Adrenal gland (tissue), 12 donors: ENCODE measurements around the gene HMCN2. TPM values are rescaled to one million over a fixed set of nuclear protein-coding genes. Genes with fewer than 3 reads are reported as not detected.

ENCODE experiments used
- DNase-seq, 7 donors: peaks; one replicate each; pipeline ENCODE4 v3.0.0-alpha.2; 2019 to 2020
- H3K27ac ChIP-seq, 5 donors: fragments of 200-600 bp; sonication (generic) in 4 of 5; 1 replicate in 3 of 5; 2 replicates in 2 of 5; pipeline versions ENCODE4 v1.5.1 to v1.8.0; 2016 to 2020; ENCODE audit warnings: mild to moderate bottlenecking in 1 of 5
- H3K27me3 ChIP-seq: fragments of 200-600 bp; 2 replicates; pipeline ENCODE4 v1.8.0; 2021
- H3K36me3 ChIP-seq, 2 donors: fragments of 200-600 bp; replicated peaks in 1 of 2; 1 replicate in 1 of 2; 2 replicates in 1 of 2; pipeline versions ENCODE4 v1.5.1 to v1.8.0; 2018 to 2022
- H3K4me1 ChIP-seq, 2 donors: fragments of 200-600 bp; replicated peaks in 1 of 2; 1 replicate in 1 of 2; 2 replicates in 1 of 2; pipeline versions ENCODE4 v1.5.1 to v1.8.0; 2018 to 2021
- H3K4me3 ChIP-seq, 4 donors: fragments of 200-600 bp; sonication (generic) in 3 of 4; one replicate each; pipeline ENCODE4 v1.5.1; 2016 to 2018
- H3K9me3 ChIP-seq, 3 donors: fragments of 200-600 bp; sonication (generic) in 1 of 3; replicated peaks in 1 of 3; 1 replicate in 2 of 3; 2 replicates in 1 of 3; pipeline versions ENCODE4 v1.5.1 to v1.8.0; 2016 to 2021
- POLR2A ChIP-seq, 2 donors: fragments of 450-650 bp; IDR thresholded peaks; one replicate each; pipeline ENCODE4 v1.6.1; 2017; ENCODE audit warnings: antibody characterized with exemption in 2 of 2, mild to moderate bottlenecking in 2 of 2, moderate library complexity in 1 of 2
- WGBS, 4 donors: extraction: QIAGEN DNeasy Blood & Tissue Kit in 2 of 4; methylation state at CpG; one replicate each; pipeline versions ENCODE4 v1.1.5 to v1.1.7; 2013 to 2017; 5-methylcytosine and 5-hydroxymethylcytosine counted together
- intact Hi-C, 2 donors: fragments of 100-400 bp; cut with DNase I; formaldehyde crosslinking; loops; one replicate each; pipeline versions ENCODE4 v1.14.1 to v1.15.0; 2022 to 2023
- polyA plus RNA-seq, 3 donors: library from polyadenylated mRNA; stranded (reverse); fragments of 200-250 nt in 2 of 3; fragments of 350-450 nt in 1 of 3; fragmentation: Illumina TruSeq in 1 of 3; extraction: RNeasy Lipid Tissue Mini Kit (QIAGEN cat#74804) in 1 of 3; gene quantifications; one replicate each; pipeline ENCODE4 v1.2.3, GENCODE V29; 2013 to 2014
- total RNA-seq, 9 donors: library from RNA; depleted of rRNA in 4 of 9; stranded (reverse); fragments of >200 nt in 4 of 9; fragments of 120-200 nt in 1 of 9; fragmentation: NEBNext Ultra II Directional in 1 of 9; extraction: Animal tissue kit (Norgen Biotek cat#: 25700) in 1 of 9; gene quantifications; one replicate each; pipeline versions ENCODE4 v1.1.0 to v1.2.4, GENCODE V29; 2013 to 2023
- TF ChIP-seq, protein P1 (sequence below), 6 experiments: fragments of 450-650 bp in 4 of 6; fragments of 200-600 bp in 2 of 6; sonication (generic) in 1 of 6; IDR thresholded peaks; 1 replicate in 5 of 6; 2 replicates in 1 of 6; pipeline versions ENCODE4 v1.5.1 to v1.8.0; 2016 to 2021; ENCODE audit warnings: antibody characterized with exemption in 6 of 6, mild to moderate bottlenecking in 2 of 6, moderate library complexity in 1 of 6
- donor health status: healthy with polysubstance abuse.
- donor health status: Bipolar disorder and iron deficiency.
- donor health status: DM: yes; HTN: yes; CAD: no.
- donor health status: DM: no; HTN: no; CAD: no.
- donor health status: DM: no; HTN: no; CAD: no.
- donor health status: DM: yes; HTN: yes; CAD: no.

Gene HMCN2
- total and polyA plus RNA-seq, 12 donors: 0.05 to 25.8 (median 0.42) TPM; not detected in 1

DNA sequence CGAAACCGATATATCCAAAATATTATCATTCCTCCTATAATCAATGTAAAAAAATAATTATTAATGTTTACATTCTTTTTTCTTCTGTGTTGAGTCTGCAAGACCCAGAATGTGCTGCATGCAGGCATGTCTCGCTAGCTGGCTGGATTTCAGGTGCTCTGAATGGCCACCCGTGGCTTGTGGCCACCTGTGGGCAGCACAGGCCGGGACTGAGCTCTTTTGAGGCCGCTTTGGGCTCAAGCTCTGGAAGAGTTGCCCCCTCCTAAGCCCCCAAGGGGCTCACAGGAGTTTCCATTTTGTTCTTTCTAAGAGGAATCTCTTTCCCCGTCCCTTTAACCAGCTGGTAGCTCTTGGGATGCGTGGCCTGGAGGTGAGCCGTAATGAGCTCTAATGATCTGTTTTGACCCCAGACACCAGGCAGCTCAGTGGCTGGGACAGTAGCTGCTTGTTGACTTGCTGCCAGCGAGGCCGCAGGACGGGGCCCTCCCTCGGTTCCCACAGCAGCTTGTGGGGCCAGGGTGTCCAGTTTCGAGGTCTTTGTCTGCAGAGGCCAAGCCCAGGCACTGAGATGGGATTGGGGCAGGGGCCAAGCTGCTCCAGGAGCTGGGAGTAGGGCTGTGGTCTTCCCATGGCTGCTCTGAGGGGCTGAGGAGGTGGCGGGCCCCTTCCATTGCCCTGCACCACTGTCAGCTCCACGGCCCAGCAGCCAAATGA, 200.0 kb downstream of the HMCN2 start:
- WGBS, 4 donors: 85 to 93% (median 85%) methylated on average over 10 to 16 of the region's 16 CpGs
- H3K36me3 ChIP-seq: no peaks in the 10 kb centered on the region

GRCh38 chr9:130466537-130467217, 201.1 kb downstream of the HMCN2 start:
- 74 to 93% (median 85%) methylated on average over 7 to 20 of the region's 20 CpGs for WGBS, 4 donors
- intact Hi-C loops: no loop called here
- Histone ChIP-seq H3K27me3 (no peaks in the 10 kb centered on the region), H3K4me3 (no peak overlapping the region), H3K27ac (no peak overlapping the region), H3K36me3 (peaks cover 0 to 9% of the 10 kb centered on the region in 2 donors), H3K4me1 (no peaks in the 10 kb centered on the region), H3K9me3 (no peaks in the 10 kb centered on the region)
- TF ChIP-seq POLR2A (IDR thresholded peaks at IDR 0.05): no peak
- TF ChIP-seq, protein P1, sequence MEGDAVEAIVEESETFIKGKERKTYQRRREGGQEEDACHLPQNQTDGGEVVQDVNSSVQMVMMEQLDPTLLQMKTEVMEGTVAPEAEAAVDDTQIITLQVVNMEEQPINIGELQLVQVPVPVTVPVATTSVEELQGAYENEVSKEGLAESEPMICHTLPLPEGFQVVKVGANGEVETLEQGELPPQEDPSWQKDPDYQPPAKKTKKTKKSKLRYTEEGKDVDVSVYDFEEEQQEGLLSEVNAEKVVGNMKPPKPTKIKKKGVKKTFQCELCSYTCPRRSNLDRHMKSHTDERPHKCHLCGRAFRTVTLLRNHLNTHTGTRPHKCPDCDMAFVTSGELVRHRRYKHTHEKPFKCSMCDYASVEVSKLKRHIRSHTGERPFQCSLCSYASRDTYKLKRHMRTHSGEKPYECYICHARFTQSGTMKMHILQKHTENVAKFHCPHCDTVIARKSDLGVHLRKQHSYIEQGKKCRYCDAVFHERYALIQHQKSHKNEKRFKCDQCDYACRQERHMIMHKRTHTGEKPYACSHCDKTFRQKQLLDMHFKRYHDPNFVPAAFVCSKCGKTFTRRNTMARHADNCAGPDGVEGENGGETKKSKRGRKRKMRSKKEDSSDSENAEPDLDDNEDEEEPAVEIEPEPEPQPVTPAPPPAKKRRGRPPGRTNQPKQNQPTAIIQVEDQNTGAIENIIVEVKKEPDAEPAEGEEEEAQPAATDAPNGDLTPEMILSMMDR (IDR thresholded peaks at IDR 0.05): no peak
- no peak for DNase-seq

More for the DNA sequence above, 200.0 kb downstream of the HMCN2 start:
- TF ChIP-seq, protein P1 (IDR thresholded peaks at IDR 0.05): no peak
- no peak for TF ChIP-seq POLR2A (IDR thresholded peaks at IDR 0.05)
- Histone ChIP-seq H3K27me3 (no peaks in the 10 kb centered on the region), H3K27ac (no peak overlapping the region), H3K4me3 (no peak overlapping the region), H3K9me3 (no peaks in the 10 kb centered on the region), H3K4me1 (no peaks in the 10 kb centered on the region)
- no peak for DNase-seq
- intact Hi-C loops: no loop called here

GRCh38 chr9:130467316-130467715, 201.8 kb downstream of the HMCN2 start:
- no peaks in the 10 kb centered on the region for H3K4me1 ChIP-seq
- no peak overlapping the region for H3K27ac ChIP-seq
- WGBS, 4 donors: 57 to 73% (median 64%) methylated on average over 11 to 13 of the region's 13 CpGs
- H3K9me3 ChIP-seq: no peaks in the 10 kb centered on the region
- no peaks in the 10 kb centered on the region for H3K27me3 ChIP-seq
- no peak overlapping the region for H3K4me3 ChIP-seq
- TF ChIP-seq, protein P1 (IDR thresholded peaks at IDR 0.05): no peak
- no peak for TF ChIP-seq POLR2A (IDR thresholded peaks at IDR 0.05)
- intact Hi-C loops: no loop called here
- H3K36me3 ChIP-seq: peaks cover 0 to 9% of the 10 kb centered on the region in 2 donors
- DNase-seq: no peak

DNA sequence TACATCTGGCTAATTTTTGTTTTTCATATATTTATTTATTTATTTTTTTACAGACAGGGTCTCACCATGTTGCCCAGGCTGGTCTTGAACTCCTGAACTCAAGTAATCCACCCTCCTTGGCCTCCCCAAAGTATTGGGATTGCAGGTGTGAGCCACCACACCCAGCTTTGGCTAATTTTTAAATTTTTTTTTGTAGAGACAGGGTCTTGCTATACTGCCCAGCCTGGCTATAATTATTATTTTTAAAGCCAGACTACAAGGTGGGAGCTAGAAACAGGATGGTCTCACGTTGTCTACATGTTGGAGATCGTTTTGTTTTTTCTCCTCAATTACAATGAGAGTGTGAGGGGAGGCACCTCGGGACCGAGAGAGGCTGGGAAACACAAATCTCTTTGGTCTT, 203.0 kb downstream of the HMCN2 start:
- peaks cover 0 to 9% of the 10 kb centered on the region in 2 donors for H3K36me3 ChIP-seq
- TF ChIP-seq POLR2A (IDR thresholded peaks at IDR 0.05): no peak
- TF ChIP-seq, protein P1 (IDR thresholded peaks at IDR 0.05): no peak

More for the DNA sequence above, 203.0 kb downstream of the HMCN2 start:
- intact Hi-C loops: no loop called here
- Histone ChIP-seq H3K9me3 (no peaks in the 10 kb centered on the region), H3K4me1 (no peaks in the 10 kb centered on the region), H3K27ac (no peak overlapping the region), H3K4me3 (no peak overlapping the region), H3K27me3 (no peaks in the 10 kb centered on the region)
- WGBS, 4 donors: 62 to 75% (median 74%) methylated on average over 4 of the region's 4 CpGs
- no peak for DNase-seq
